HepG2 (cell line): ENCODE data around the gene AAR2. TPM values are rescaled to one million over a fixed set of nuclear protein-coding genes. Genes with fewer than 3 reads are reported as not detected.
A peak's percentile ranks its signal among the peaks of the same experiment; 100 is the strongest.

ENCODE experiments used
- ATAC-seq: fragments of 200-7000 bp; cut with Tn5 transposase; 3 replicates; pipeline ENCODE4 v1.9.1; 2020; ENCODE audit warnings: mild to moderate bottlenecking, moderate library complexity
- BruUV-seq: library from RNA; stranded (reverse); fragments of 400-500 nt; replicated peaks from 2 replicates; lab custom pipeline; 2021; lab: Mats Ljungman, UMichigan
- CTCF ChIA-PET: fragments of 300-600 bp; formaldehyde crosslinking; extraction: SDS; loops from one replicate; lab custom pipeline; 2021; ENCODE audit warnings: low total read pairs, inconsistent platforms, low intra/inter-chr PET ratio; lab: Yijun Ruan, JAX
- POLR2A ChIA-PET: fragments of 350-600 bp; sonication (Branson Sonifier 250); formaldehyde crosslinking; loops from one replicate; lab custom pipeline; 2020; ENCODE audit warnings: antibody characterized with exemption, inconsistent platforms; lab: Yijun Ruan, JAX
- DNase-seq: peaks from one replicate; pipeline ENCODE4 v3.0.0-alpha.2; 2015; ENCODE audit warnings: low spot score
- FAIRE-seq: peaks from 3 replicates; lab custom pipeline; 2011; peaks lifted over from hg19 to GRCh38; lab: Jason Lieb, UNC
- H2AFZ ChIP-seq: one replicate; pipeline ENCODE4 v1.6.1; 2011; ENCODE audit warnings: low read length, inconsistent platforms
- H3K27ac ChIP-seq: fragments of 300-600 bp; 3 replicates; pipeline ENCODE4 v1.8.0; 2011; ENCODE audit warnings: mixed run types, mild to moderate bottlenecking, mixed read lengths, low read length, inconsistent platforms; ENCODE audit not compliant: insufficient read depth; ENCODE audit errors: extremely low read length
- H3K27me3 ChIP-seq, 2 experiments: fragments of 200-600 bp in 1 of 2; 2 replicates in 1 of 2; 3 replicates in 1 of 2; pipeline versions ENCODE4 v1.6.0 to v1.8.0; 2011; ENCODE audit warnings: low read length in 2 of 2, mild to moderate bottlenecking in 2 of 2, moderate library complexity in 2 of 2, inconsistent platforms in 1 of 2; ENCODE audit not compliant: insufficient read depth in 2 of 2, control insufficient read depth in 1 of 2
- H3K36me3 ChIP-seq, 2 experiments: fragments of 200-600 bp in 1 of 2; replicated peaks in 1 of 2; 2 replicates in 1 of 2; 3 replicates in 1 of 2; pipeline versions ENCODE4 v1.5.1 to v1.8.0; 2011; ENCODE audit warnings: low read length in 2 of 2, inconsistent platforms in 1 of 2; ENCODE audit not compliant: insufficient read depth in 2 of 2, control insufficient read depth in 1 of 2
- H3K4me1 ChIP-seq: 2 replicates; pipeline ENCODE4 v1.5.1; 2012; ENCODE audit warnings: low read length, inconsistent platforms; ENCODE audit not compliant: insufficient read depth
- H3K4me2 ChIP-seq: 2 replicates; pipeline ENCODE4 v1.6.0; 2011; ENCODE audit warnings: low read depth, low read length, inconsistent platforms
- H3K4me3 ChIP-seq, 3 experiments: fragments of 200-600 bp in 1 of 3; sonication (generic), shearing (Covaris generic) in 1 of 3; replicated peaks in 1 of 3; 2 replicates each; pipeline ENCODE4 v1.5.1; 2011 to 2016; ENCODE audit warnings: low read length in 3 of 3, inconsistent platforms in 2 of 3, low read depth in 2 of 3, mild to moderate bottlenecking in 2 of 3, control low read depth in 1 of 3, mixed read lengths in 1 of 3; ENCODE audit not compliant: insufficient read depth in 1 of 3
- H3K79me2 ChIP-seq: one replicate; pipeline ENCODE4 v1.6.1; 2011; ENCODE audit warnings: low read length, inconsistent platforms; ENCODE audit not compliant: insufficient read depth
- H3K9ac ChIP-seq: 2 replicates; pipeline ENCODE4 v1.6.0; 2011; ENCODE audit warnings: mild to moderate bottlenecking, low read depth, low read length, inconsistent platforms; ENCODE audit not compliant: insufficient read depth
- H3K9me3 ChIP-seq: 2 replicates; pipeline ENCODE4 v1.5.1; 2012; ENCODE audit warnings: mild to moderate bottlenecking, low read length
- H4K20me1 ChIP-seq: 2 replicates; pipeline ENCODE4 v1.6.0; 2011; ENCODE audit warnings: inconsistent platforms, mild to moderate bottlenecking, low read length, moderate library complexity; ENCODE audit not compliant: insufficient read depth
- EP300 ChIP-seq, 3 experiments: sonication (generic) in 1 of 3; formaldehyde crosslinking in 1 of 3; IDR thresholded peaks; 2 replicates each; pipeline versions ENCODE4 v1.5.1 to v1.6.1; 2011 to 2020; ENCODE audit warnings: low read depth in 2 of 3, low read length in 2 of 3, borderline replicate concordance in 1 of 3, improper control_type of control experiment in 1 of 3, mild to moderate bottlenecking in 1 of 3, missing genetic modification reagents in 1 of 3, moderate library complexity in 1 of 3
- MED13 ChIP-seq: sonication (generic); formaldehyde crosslinking; IDR thresholded peaks from 2 replicates; pipeline ENCODE4 v1.5.0; 2020; ENCODE audit warnings: missing genetic modification reagents
- PHF8 ChIP-seq: sonication (generic); formaldehyde crosslinking; IDR thresholded peaks from 2 replicates; pipeline ENCODE4 v1.5.0; 2020; ENCODE audit warnings: missing genetic modification reagents
- ZMYM3 ChIP-seq: sonication (generic); formaldehyde crosslinking; IDR thresholded peaks from 2 replicates; pipeline ENCODE4 v1.5.1; 2020; ENCODE audit warnings: mild to moderate bottlenecking, missing genetic modification reagents
- ZNF280D ChIP-seq: sonication (generic); formaldehyde crosslinking; IDR thresholded peaks from 2 replicates; pipeline ENCODE4 v1.5.1; 2020; ENCODE audit warnings: mild to moderate bottlenecking, missing genetic modification reagents
- ZNF567 ChIP-seq: sonication (generic); formaldehyde crosslinking; IDR thresholded peaks from 2 replicates; pipeline ENCODE4 v1.8.1; 2023; ENCODE audit warnings: mild to moderate bottlenecking, missing genetic modification reagents, borderline replicate concordance
- ZNF644 ChIP-seq: IDR thresholded peaks from 2 replicates; pipeline ENCODE4 v1.6.1; 2016; ENCODE audit warnings: low read depth
- ZNF768 ChIP-seq: sonication (generic); formaldehyde crosslinking; IDR thresholded peaks from 2 replicates; pipeline ENCODE4 v1.4.0; 2020; ENCODE audit warnings: missing genetic modification reagents
- WGBS: methylation state at CpG from one replicate; pipeline ENCODE4 v1.1.6; 2017; ENCODE audit warnings: low lambda C conversion rate; 5-methylcytosine and 5-hydroxymethylcytosine counted together
- in situ Hi-C: cut with HindIII; loops from 2 replicates; pipeline ENCODE4 v1.10.0; 2017; ENCODE audit warnings: low pct_unique_long_range_greater_than_20kb; ENCODE audit not compliant: extremely low pct_ligation_motif_present
- intact Hi-C: fragments of 100-400 bp; cut with micrococcal nuclease; formaldehyde crosslinking; loops from one replicate; pipeline ENCODE4 v1.10.0; 2022; ENCODE audit not compliant: unreplicated experiment
- polyA plus RNA-seq, 8 experiments: library from polyadenylated mRNA; depleted of rRNA in 3 of 8; stranded (reverse) in 7 of 8; unstranded in 1 of 8; fragments of >200 nt; fragmentation: Illumina TruSeq in 4 of 8; extraction: Trizol in 4 of 8; gene quantifications; 2 replicates each; pipeline versions ENCODE4 v1.2.1 to v1.2.3, GENCODE V29; 2011 to 2016; ENCODE audit warnings: low read depth in 4 of 8, missing spikeins in 1 of 8, mixed read lengths in 1 of 8; ENCODE audit not compliant: insufficient read depth in 1 of 8
- total RNA-seq, 5 experiments: library from RNA; depleted of rRNA; stranded (reverse); fragments of >200 nt; fragmentation: Illumina TruSeq; extraction: Trizol; gene quantifications; 2 replicates each; pipeline ENCODE4 v1.2.3, GENCODE V29; 2016; ENCODE audit warnings: low read depth in 1 of 5

The AAR2 gene
- total and polyA plus RNA-seq, 2 of the 13 experiments (the other 11 are each of a cell fraction or from before 2014, with no cell fraction given), result 45.2 to 46.2 TPM

DNA sequence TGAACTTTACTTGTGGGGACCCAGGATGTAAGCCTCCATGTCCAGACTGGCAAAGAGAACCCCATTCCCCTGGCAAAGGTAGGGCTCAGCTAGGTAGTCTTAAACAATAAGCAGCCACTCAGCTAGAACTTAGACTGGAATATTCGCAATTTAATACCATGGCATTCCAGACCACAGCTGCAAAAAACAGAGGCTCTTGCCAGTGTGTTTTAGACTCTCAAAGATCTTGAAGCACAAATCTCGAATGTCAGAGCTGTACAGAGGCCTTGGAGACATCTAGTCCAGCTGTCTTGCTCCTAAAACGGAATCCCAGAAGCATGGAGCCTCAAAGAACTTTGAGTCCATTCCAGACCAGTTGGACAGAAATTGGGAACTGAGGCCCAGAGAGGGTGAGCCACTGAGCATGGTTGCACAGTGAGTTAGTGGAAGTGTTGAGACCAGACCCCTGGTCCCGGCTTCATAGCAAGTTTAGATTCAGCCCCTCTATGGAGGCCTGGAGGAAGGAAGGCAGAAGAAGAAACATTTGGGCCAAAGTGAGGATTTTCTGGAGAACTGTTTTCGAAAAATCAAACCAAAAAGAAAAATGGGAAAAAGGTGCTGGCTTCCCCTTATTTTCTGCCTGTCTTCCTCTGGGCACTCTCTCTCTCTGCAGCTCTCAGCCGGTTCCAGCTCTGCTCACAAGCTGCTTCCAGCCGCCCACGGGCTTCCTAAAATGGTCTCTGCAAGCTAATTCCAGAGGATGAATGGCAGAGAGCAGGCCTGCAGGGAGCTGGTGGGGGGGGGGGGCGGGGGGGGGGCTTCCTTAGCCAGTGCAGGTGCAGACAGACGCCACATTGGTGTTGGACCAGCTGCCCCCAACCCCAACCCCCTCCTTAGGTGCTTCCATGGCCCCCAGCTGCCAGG, 32.4 kb downstream of the AAR2 start:
- Histone ChIP-seq H3K9me3 (no peaks in the 10 kb centered on the region), H3K4me3 (no peak overlapping the region), H3K4me2 (no peak overlapping the region), H3K27me3 (peaks cover 7 to 51% of the 10 kb centered on the region in 2 experiments), H2AFZ (no peak overlapping the region), H3K9ac (no peak overlapping the region), H3K36me3 (no peaks in the 10 kb centered on the region), H3K79me2 (peaks cover 3% of the 10 kb centered on the region), H4K20me1 (no peaks in the 10 kb centered on the region), H3K4me1 (peaks cover 41% of the 10 kb centered on the region), H3K27ac (no peak overlapping the region)
- CTCF ChIA-PET, result no interaction called here
- WGBS, result 28% methylated on average over 10 of the region's 10 CpGs
- no TSS peak for BruUV-seq
- FAIRE-seq (no peak), DNase-seq (no peak), ATAC-seq (no peak)
- intact Hi-C loops (no loop called here), in situ Hi-C loops (no loop called here)
- peak; percentile 60 for TF ChIP-seq ZMYM3 (CRISPR knock-in tag)
- no peak for TF ChIP-seq MED13
- TF ChIP-seq ZNF644 (CRISPR knock-in tag), result no peak
- TF ChIP-seq ZNF280D (CRISPR knock-in tag), result no peak
- no peak for TF ChIP-seq ZNF567
- no peak for TF ChIP-seq EP300 (IDR thresholded peaks at IDR 0.05; ENCODE audit: low read depth in 2 of 2, low read length in 2 of 2)
- 0 out of 2 replicates have a peak, but pooled peaks have one; percentile 18 for TF ChIP-seq EP300 (CRISPR knock-in tag; IDR thresholded peaks at IDR 0.05; ENCODE audit: borderline replicate concordance)
- TF ChIP-seq ZNF768 (CRISPR knock-in tag), result peak; percentile 92
- peak; percentile 16; the same call in 1 of the 2 replicates for TF ChIP-seq PHF8 (CRISPR knock-in tag)
- POLR2A ChIA-PET, result interaction anchor here (1.4 to 3.5 kb wide), 3 partner anchors 11 to 33 kb away, joined by 6 to 12 read pairs (median 10); partner anchors contain the start of gene AAR2
